Erythroblast (primary cell): Measurements from ENCODE around the gene SLC51A.

ENCODE experiments used
- GATA1 ChIP-seq: IDR thresholded peaks from 2 replicates; pipeline ENCODE4 v1.6.1; 2011; ENCODE audit warnings: low read depth, mild to moderate bottlenecking, control low read depth, low read length, moderate library complexity
- POLR2A ChIP-seq: IDR thresholded peaks from 2 replicates; pipeline ENCODE4 v1.6.1; 2011; ENCODE audit warnings: mild to moderate bottlenecking, low read length

DNA sequence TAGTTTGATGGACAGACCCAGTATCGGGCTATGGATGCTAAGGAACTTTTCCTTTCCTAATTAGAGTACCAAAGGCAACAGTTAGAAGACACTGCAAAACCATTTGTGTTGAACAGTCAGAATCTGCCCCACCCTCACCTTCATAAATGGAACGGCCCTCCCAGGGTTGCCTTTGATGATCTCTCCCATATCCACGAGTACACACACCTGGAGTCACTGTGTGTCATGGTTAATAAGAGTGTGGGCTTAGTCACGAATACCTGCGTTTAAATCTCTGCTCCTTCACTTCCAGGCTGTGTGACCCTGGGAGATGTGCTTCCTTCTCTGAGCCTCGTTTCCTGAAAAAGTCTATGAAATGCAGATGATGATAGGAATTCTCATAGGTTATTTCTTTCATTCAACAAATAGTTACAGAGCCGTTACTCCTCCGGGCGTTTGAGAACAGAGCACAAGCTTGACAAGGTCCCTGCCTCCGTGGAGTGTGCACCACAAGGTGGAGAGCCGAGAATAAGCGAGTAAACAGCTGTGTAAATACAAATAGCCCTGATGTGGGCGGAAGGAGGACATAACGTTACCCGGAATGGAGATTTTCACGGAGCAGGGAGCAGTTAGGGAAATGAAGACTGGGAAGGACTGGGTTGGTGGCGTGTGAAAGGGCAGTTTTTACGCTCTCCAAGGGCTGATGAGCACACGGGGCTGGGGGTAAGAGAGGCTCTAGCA, 6.7 kb downstream of the SLC51A start:
- no peak for TF ChIP-seq POLR2A
- no peak for TF ChIP-seq GATA1
